Upper lobe of left lung (tissue), 6 donors: ENCODE results near the gene RABEP1. TPM values are rescaled to one million over a fixed set of nuclear protein-coding genes. Genes with fewer than 3 reads are reported as not detected.

Experiments used
- ATAC-seq, 2 donors: fragments of 200-7000 bp; cut with Tn5 transposase; one replicate each; pipeline ENCODE4 v1.9.1; 2022; ENCODE audit warnings: mild to moderate bottlenecking in 2 of 2, moderate library complexity in 2 of 2; ENCODE audit not compliant: low FRiP score in 2 of 2
- DNase-seq, 2 donors: peaks; one replicate each; pipeline ENCODE4 v3.0.0-alpha.2; 2019 to 2020
- H3K27ac ChIP-seq, 4 donors: fragments of 200-600 bp; sonication (generic); one replicate each; pipeline ENCODE4 v1.5.1; 2016 to 2019
- H3K27me3 ChIP-seq, 4 donors: fragments of 200-600 bp; sonication (generic); one replicate each; pipeline ENCODE4 v1.5.1; 2017 to 2019
- H3K36me3 ChIP-seq, 4 donors: fragments of 200-600 bp; sonication (generic); one replicate each; pipeline ENCODE4 v1.5.1; 2016 to 2019
- H3K4me1 ChIP-seq, 4 donors: fragments of 200-600 bp; sonication (generic); one replicate each; pipeline ENCODE4 v1.5.1; 2018 to 2019
- H3K4me3 ChIP-seq, 4 donors: fragments of 200-600 bp; sonication (generic); one replicate each; pipeline ENCODE4 v1.5.1; 2017 to 2019; ENCODE audit warnings: mild to moderate bottlenecking in 2 of 4, moderate library complexity in 1 of 4
- H3K9me3 ChIP-seq, 4 donors: fragments of 200-600 bp; sonication (generic); one replicate each; pipeline ENCODE4 v1.5.1; 2018 to 2019
- EP300 ChIP-seq, 4 donors: sonication (generic); formaldehyde crosslinking; IDR thresholded peaks; one replicate each; pipeline ENCODE4 v1.5.1; 2017; ENCODE audit warnings: antibody characterized with exemption in 4 of 4, control low read depth in 2 of 4
- POLR2A ChIP-seq, 4 donors: fragments of 450-650 bp; IDR thresholded peaks; one replicate each; pipeline ENCODE4 v1.5.1; 2016 to 2017; ENCODE audit warnings: antibody characterized with exemption in 4 of 4, mild to moderate bottlenecking in 2 of 4
- POLR2AphosphoS5 ChIP-seq, 2 donors: sonication (generic); formaldehyde crosslinking; IDR thresholded peaks; one replicate each; pipeline ENCODE4 v1.5.1; 2017; ENCODE audit warnings: antibody characterized with exemption in 2 of 2
- WGBS, 2 donors: methylation state at CpG; one replicate each; pipeline ENCODE4 v1.1.5; 2017 to 2018; 5-methylcytosine and 5-hydroxymethylcytosine counted together
- total RNA-seq, 6 donors: library from RNA; depleted of rRNA in 4 of 6; stranded (reverse); fragments of >200 nt in 4 of 6; gene quantifications; one replicate each; pipeline versions ENCODE4 v1.1.0 to v1.2.1, GENCODE V29; 2016 to 2021
- TF ChIP-seq, protein P1 (sequence below), 6 experiments: fragments of 450-650 bp in 4 of 6; fragments of 200-600 bp in 2 of 6; sonication (generic) in 2 of 6; IDR thresholded peaks; one replicate each; pipeline ENCODE4 v1.5.1; 2016 to 2019; ENCODE audit warnings: antibody characterized with exemption in 6 of 6
- donor health status: DM: no; HTN: no; CAD: no; lungs with moderate emphysema.
- donor health status: DM: no; HTN: yes; CAD: no; lungs with severe emphysema.

Gene RABEP1
- total RNA-seq, 6 donors from 2014 or later = 36.1 to 81.7 (median 39.6) TPM

GRCh38 chr17:5418858-5419355, 136.8 kb downstream of the RABEP1 start:
- Histone ChIP-seq H3K27me3 (no peaks in the 10 kb centered on the region), H3K4me3 (peak overlapping the region; percentile 80 to 95 (median 88)), H3K4me1 (peaks cover 29 to 43% (median 33%) of the 10 kb centered on the region in 4 donors), H3K36me3 (peaks cover 2 to 51% (median 26%) of the 10 kb centered on the region in 4 donors), H3K9me3 (no peaks in the 10 kb centered on the region), H3K27ac (peak overlapping the region; percentile 84 to 92 (median 90))
- 0 to 1% methylated on average over 25 to 26 of the region's 26 CpGs for WGBS, 2 donors
- ATAC-seq (peak in 1 of 2 donors; percentile 5), DNase-seq (peak in 1 of 2 donors; percentile 52)
- TF ChIP-seq, protein P1, sequence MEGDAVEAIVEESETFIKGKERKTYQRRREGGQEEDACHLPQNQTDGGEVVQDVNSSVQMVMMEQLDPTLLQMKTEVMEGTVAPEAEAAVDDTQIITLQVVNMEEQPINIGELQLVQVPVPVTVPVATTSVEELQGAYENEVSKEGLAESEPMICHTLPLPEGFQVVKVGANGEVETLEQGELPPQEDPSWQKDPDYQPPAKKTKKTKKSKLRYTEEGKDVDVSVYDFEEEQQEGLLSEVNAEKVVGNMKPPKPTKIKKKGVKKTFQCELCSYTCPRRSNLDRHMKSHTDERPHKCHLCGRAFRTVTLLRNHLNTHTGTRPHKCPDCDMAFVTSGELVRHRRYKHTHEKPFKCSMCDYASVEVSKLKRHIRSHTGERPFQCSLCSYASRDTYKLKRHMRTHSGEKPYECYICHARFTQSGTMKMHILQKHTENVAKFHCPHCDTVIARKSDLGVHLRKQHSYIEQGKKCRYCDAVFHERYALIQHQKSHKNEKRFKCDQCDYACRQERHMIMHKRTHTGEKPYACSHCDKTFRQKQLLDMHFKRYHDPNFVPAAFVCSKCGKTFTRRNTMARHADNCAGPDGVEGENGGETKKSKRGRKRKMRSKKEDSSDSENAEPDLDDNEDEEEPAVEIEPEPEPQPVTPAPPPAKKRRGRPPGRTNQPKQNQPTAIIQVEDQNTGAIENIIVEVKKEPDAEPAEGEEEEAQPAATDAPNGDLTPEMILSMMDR (IDR thresholded peaks at IDR 0.05) = no peak
- no peak for TF ChIP-seq POLR2AphosphoS5 (IDR thresholded peaks at IDR 0.05)
- TF ChIP-seq POLR2A (IDR thresholded peaks at IDR 0.05) = no peak
- no peak for TF ChIP-seq EP300 (IDR thresholded peaks at IDR 0.05)

- peak within 1 kb of the TSS; percentile 80 to 95 (median 88) for H3K4me3 ChIP-seq
- peaks cover 29 to 43% (median 32%) of the 10 kb centered on the region in 4 donors for H3K4me1 ChIP-seq
- peaks cover 2 to 51% (median 25%) of the 10 kb centered on the region in 4 donors for H3K36me3 ChIP-seq
- ATAC-seq = peak; percentile 99
- no peaks in the 10 kb centered on the region for H3K27me3 ChIP-seq
- peak; percentile 97 to 98 for DNase-seq
- H3K9me3 ChIP-seq = no peaks in the 10 kb centered on the region
- H3K27ac ChIP-seq = peak within 1 kb of the TSS; percentile 84 to 92 (median 90)
- WGBS, 2 donors = 0% methylated on average over 2 to 30 of the region's 49 CpGs
- TF ChIP-seq POLR2A (IDR thresholded peaks at IDR 0.05) (peak in 3 of 4 donors; percentile 74 to 86 (median 85)), EP300 (IDR thresholded peaks at IDR 0.05) (no peak), POLR2AphosphoS5 (IDR thresholded peaks at IDR 0.05) (peak; percentile 90 to 94)
- TF ChIP-seq, protein P1 (IDR thresholded peaks at IDR 0.05) = no peak
Observed at GRCh38 chr17:5419356-5419958, 137.4 kb downstream of the RABEP1 start, which contains the start of gene NUP88. Gene NUP88 (minus strand): TSS chr17:5419662. CDS start chr17:5419650, 12 bp downstream.

DNA sequence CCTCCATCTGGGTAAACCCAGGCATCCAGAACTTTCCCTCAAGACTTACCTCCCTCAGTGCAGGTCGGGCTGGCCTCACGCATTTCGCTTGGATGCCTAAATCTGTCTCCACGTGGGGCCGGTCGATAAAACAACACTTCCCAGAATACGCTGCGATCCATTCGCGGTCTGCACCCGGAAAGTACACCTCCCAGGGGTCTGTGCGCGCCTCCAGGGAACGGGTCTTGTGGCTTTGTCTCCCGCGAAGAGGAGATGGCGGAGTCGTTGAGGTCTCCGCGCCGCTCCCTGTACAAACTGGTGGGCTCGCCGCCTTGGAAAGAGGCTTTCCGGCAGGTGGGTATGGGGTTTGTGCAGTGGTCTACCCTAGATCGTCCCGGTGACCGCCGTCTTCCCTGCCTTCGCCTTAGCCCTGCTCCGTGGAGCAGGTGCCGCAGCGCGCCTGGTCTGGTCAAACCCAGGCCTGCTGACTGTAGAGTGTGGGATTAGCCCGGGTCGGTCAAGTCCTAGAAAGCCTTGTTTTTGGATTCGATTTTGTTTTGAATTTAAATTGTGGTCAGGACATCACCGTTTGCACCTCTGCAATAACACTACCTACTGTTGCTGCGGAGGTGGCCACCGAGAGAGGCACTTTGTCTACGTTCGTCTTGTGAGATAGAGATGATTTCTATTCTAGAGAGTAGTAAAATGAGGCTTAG, 138.0 kb downstream of the RABEP1 start, which contains the start of gene RPAIN:
RPAIN (plus strand) TSS at position 224 of the 695 bp plus-strand sequence; CDS start at position 253, 29 bp downstream.
- peaks cover 29 to 43% (median 32%) of the 10 kb centered on the region in 4 donors for H3K4me1 ChIP-seq
- H3K36me3 ChIP-seq = peaks cover 2 to 52% (median 27%) of the 10 kb centered on the region in 4 donors
- TF ChIP-seq POLR2A (IDR thresholded peaks at IDR 0.05) (peak in 3 of 4 donors; percentile 38 to 76 (median 63)), POLR2AphosphoS5 (IDR thresholded peaks at IDR 0.05) (peak; percentile 46 to 84), EP300 (IDR thresholded peaks at IDR 0.05) (no peak)
- TF ChIP-seq, protein P1 (IDR thresholded peaks at IDR 0.05) = no peak
- WGBS, 2 donors = 0 to 1% methylated on average over 11 to 41 of the region's 41 CpGs
- H3K27me3 ChIP-seq = no peaks in the 10 kb centered on the region
- ATAC-seq = peak; percentile 92 to 96
- H3K4me3 ChIP-seq = peak within 1 kb of the TSS; percentile 80 to 95 (median 88)
- H3K27ac ChIP-seq = peak within 1 kb of the TSS; percentile 84 to 92 (median 90)
- H3K9me3 ChIP-seq = no peaks in the 10 kb centered on the region
- DNase-seq = peak; percentile 85 to 92

- no peaks in the 10 kb centered on the region for H3K27me3 ChIP-seq
- DNase-seq (no peak), ATAC-seq (no peak)
- WGBS, 2 donors = 96 to 97% methylated on average over 2 of the region's 2 CpGs
- H3K36me3 ChIP-seq = peaks cover 11 to 62% (median 48%) of the 10 kb centered on the region in 4 donors
- H3K27ac ChIP-seq = no peak overlapping the region
- H3K4me3 ChIP-seq = no peak overlapping the region
- peaks cover 17 to 31% (median 25%) of the 10 kb centered on the region in 4 donors for H3K4me1 ChIP-seq
- TF ChIP-seq POLR2AphosphoS5 (IDR thresholded peaks at IDR 0.05) = no peak
- TF ChIP-seq, protein P1 (IDR thresholded peaks at IDR 0.05) = no peak
- TF ChIP-seq POLR2A (IDR thresholded peaks at IDR 0.05) = no peak
- no peak for TF ChIP-seq EP300 (IDR thresholded peaks at IDR 0.05)
- no peaks in the 10 kb centered on the region for H3K9me3 ChIP-seq
Observed at GRCh38 chr17:5422505-5422904, 140.4 kb downstream of the RABEP1 start.
